ENCODE measurements around the gene TRIM67.

TRIM67 gene

DNA sequence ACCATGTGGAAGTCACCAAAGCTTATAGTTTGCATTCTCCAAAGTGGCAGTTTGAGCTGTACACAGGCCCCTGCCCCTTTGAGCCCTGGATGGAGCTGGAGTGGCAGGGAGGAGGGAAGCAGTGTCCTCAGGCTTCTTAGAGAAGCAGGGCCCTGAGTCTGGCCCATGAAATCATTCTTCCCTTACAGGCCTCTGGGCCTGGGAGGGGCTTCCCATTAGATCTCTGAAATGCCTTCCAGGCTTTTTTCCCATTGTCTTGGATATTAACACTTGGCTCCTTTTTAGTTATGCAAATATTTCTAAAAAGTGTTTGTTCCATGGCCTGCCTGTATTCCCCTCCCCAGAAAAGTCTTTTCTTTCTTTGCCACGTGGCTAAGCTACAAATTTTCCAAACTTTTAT, 10.0 kb upstream of the TRIM67 start:
- TF ChIP-seq ZFP3 (CRISPR knock-in tag; IDR thresholded peaks at IDR 0.05): no peak
- TF ChIP-seq, protein P1, sequence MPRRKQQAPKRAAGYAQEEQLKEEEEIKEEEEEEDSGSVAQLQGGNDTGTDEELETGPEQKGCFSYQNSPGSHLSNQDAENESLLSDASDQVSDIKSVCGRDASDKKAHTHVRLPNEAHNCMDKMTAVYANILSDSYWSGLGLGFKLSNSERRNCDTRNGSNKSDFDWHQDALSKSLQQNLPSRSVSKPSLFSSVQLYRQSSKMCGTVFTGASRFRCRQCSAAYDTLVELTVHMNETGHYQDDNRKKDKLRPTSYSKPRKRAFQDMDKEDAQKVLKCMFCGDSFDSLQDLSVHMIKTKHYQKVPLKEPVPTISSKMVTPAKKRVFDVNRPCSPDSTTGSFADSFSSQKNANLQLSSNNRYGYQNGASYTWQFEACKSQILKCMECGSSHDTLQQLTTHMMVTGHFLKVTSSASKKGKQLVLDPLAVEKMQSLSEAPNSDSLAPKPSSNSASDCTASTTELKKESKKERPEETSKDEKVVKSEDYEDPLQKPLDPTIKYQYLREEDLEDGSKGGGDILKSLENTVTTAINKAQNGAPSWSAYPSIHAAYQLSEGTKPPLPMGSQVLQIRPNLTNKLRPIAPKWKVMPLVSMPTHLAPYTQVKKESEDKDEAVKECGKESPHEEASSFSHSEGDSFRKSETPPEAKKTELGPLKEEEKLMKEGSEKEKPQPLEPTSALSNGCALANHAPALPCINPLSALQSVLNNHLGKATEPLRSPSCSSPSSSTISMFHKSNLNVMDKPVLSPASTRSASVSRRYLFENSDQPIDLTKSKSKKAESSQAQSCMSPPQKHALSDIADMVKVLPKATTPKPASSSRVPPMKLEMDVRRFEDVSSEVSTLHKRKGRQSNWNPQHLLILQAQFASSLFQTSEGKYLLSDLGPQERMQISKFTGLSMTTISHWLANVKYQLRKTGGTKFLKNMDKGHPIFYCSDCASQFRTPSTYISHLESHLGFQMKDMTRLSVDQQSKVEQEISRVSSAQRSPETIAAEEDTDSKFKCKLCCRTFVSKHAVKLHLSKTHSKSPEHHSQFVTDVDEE (CRISPR knock-in tag; IDR thresholded peaks at IDR 0.05): no peak
- no peak for TF ChIP-seq ZC3H10 (CRISPR knock-in tag; IDR thresholded peaks at IDR 0.05)
- TF ChIP-seq ARNTL (CRISPR knock-in tag; IDR thresholded peaks at IDR 0.05; ENCODE audit: borderline replicate concordance, low read depth): no peak
- TF ChIP-seq ZFP30 (CRISPR knock-in tag; IDR thresholded peaks at IDR 0.05): no peak
- no peak for TF ChIP-seq ZNF8 (CRISPR knock-in tag; IDR thresholded peaks at IDR 0.05)
- TF ChIP-seq, protein P2, sequence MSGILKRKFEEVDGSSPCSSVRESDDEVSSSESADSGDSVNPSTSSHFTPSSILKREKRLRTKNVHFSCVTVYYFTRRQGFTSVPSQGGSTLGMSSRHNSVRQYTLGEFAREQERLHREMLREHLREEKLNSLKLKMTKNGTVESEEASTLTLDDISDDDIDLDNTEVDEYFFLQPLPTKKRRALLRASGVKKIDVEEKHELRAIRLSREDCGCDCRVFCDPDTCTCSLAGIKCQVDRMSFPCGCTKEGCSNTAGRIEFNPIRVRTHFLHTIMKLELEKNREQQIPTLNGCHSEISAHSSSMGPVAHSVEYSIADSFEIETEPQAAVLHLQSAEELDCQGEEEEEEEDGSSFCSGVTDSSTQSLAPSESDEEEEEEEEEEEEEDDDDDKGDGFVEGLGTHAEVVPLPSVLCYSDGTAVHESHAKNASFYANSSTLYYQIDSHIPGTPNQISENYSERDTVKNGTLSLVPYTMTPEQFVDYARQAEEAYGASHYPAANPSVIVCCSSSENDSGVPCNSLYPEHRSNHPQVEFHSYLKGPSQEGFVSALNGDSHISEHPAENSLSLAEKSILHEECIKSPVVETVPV (CRISPR knock-in tag; IDR thresholded peaks at IDR 0.05): no peak
- TF ChIP-seq ZNF565 (CRISPR knock-in tag; conservative IDR thresholded peaks at IDR 0.05; ENCODE audit: low read depth): no peak
- no peak for TF ChIP-seq ISL1 (CRISPR knock-in tag; IDR thresholded peaks at IDR 0.05)
- TF ChIP-seq RARB (CRISPR knock-in tag; IDR thresholded peaks at IDR 0.05): no peak
- TF ChIP-seq, protein P3, sequence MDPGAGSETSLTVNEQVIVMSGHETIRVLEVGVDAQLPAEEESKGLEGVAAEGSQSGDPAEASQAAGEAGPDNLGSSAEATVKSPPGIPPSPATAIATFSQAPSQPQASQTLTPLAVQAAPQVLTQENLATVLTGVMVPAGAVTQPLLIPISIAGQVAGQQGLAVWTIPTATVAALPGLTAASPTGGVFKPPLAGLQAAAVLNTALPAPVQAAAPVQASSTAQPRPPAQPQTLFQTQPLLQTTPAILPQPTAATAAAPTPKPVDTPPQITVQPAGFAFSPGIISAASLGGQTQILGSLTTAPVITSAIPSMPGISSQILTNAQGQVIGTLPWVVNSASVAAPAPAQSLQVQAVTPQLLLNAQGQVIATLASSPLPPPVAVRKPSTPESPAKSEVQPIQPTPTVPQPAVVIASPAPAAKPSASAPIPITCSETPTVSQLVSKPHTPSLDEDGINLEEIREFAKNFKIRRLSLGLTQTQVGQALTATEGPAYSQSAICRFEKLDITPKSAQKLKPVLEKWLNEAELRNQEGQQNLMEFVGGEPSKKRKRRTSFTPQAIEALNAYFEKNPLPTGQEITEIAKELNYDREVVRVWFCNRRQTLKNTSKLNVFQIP (CRISPR knock-in tag; IDR thresholded peaks at IDR 0.05; ENCODE audit: borderline replicate concordance, low read depth): no peak
- no peak for TF ChIP-seq GLIS3 (CRISPR knock-in tag; IDR thresholded peaks at IDR 0.05)

DNA sequence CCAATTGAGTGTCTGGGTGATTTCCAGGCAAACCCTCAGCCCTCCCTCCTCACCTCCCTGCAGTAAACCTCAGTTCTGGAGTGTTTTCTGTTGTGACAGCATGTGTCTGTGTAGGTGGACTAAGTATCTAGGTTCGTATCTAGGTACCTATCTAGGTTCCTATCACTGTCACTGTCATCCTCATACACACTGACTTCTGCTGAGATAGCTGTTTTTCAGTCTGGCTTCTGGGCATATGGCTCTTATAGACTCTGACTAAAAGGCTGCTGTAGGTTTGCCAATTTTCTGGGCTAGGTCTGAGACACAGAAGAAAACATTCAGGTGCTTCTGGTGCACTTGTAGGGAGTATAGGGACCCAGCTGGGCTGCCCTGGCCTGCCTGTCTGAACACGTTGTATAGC, 8.1 kb upstream of the TRIM67 start:
- no peak for TF ChIP-seq CSDC2 (CRISPR knock-in tag; IDR thresholded peaks at IDR 0.05)
- no peak for TF ChIP-seq ISL1 (CRISPR knock-in tag; IDR thresholded peaks at IDR 0.05)
- TF ChIP-seq ZNF70 (CRISPR knock-in tag; IDR thresholded peaks at IDR 0.05): no peak
- no peak for TF ChIP-seq RARB (CRISPR knock-in tag; IDR thresholded peaks at IDR 0.05)
- no peak for TF ChIP-seq ZC3H10 (CRISPR knock-in tag; IDR thresholded peaks at IDR 0.05)
- TF ChIP-seq BACH2 (CRISPR knock-in tag; IDR thresholded peaks at IDR 0.05; ENCODE audit: borderline replicate concordance): no peak
- no peak for TF ChIP-seq GLIS3 (CRISPR knock-in tag; IDR thresholded peaks at IDR 0.05)
- no peak for TF ChIP-seq SNAI2 (CRISPR knock-in tag; IDR thresholded peaks at IDR 0.05)
- no peak for TF ChIP-seq ESRRG (CRISPR knock-in tag; IDR thresholded peaks at IDR 0.05)
- TF ChIP-seq OSR1 (CRISPR knock-in tag; IDR thresholded peaks at IDR 0.05): no peak
- TF ChIP-seq, protein P1 (CRISPR knock-in tag; IDR thresholded peaks at IDR 0.05): no peak
- TF ChIP-seq, protein P2 (CRISPR knock-in tag; IDR thresholded peaks at IDR 0.05): no peak
- no peak for TF ChIP-seq CREB5 (CRISPR knock-in tag; IDR thresholded peaks at IDR 0.05; ENCODE audit: low read depth)
- TF ChIP-seq ARNTL (CRISPR knock-in tag; IDR thresholded peaks at IDR 0.05; ENCODE audit: borderline replicate concordance, low read depth): no peak
- no peak for TF ChIP-seq ZNF8 (CRISPR knock-in tag; IDR thresholded peaks at IDR 0.05)
- no peak for ATAC-seq

More for the DNA sequence above, 10.0 kb upstream of the TRIM67 start:
- ATAC-seq: no peak

Data from SK-N-SH treated with all-trans-retinoic acid at 6 μM for 48 hours (cell line).